PC-9 (cell line): ENCODE data around the gene CKAP4.

ENCODE experiments used
- EZH2 ChIP-seq: fragments of 200-600 bp; sonication (generic); IDR thresholded peaks from 2 replicates; pipeline ENCODE4 v1.8.0; 2017; ENCODE audit warnings: antibody characterized with exemption, low read depth
- TF ChIP-seq, protein P1 (sequence below): fragments of 200-600 bp; sonication (generic); conservative IDR thresholded peaks from 2 replicates; pipeline ENCODE4 v1.6.1; 2017; ENCODE audit warnings: mixed run types, antibody characterized with exemption, mild to moderate bottlenecking, moderate library complexity

DNA sequence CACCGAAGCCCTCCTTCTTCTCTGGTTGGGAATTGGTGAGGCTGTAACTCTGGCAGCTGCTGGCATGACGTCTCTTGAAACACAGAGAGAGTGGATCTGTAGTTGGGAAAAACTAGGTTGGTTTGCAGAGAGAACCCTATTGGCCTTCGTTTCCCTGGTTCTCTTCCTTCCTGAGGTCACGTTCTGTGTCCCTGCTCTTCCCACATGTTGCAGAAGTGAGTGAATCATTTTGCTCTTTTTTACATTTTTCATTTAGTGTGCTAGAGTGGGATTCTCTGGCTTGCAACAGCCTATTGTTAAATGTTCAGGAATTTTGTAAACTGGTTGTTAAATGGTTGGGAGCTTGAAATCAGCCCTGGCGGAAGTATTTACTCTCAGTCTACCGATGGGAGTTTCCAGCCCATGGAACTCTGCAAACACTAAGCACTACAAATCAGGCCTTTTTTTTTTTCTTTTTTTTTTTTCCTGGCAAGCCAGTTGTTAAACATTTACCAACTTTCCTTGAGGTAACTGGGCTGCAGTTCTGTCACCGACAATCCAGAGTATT lies 26.8 kb upstream of the CKAP4 start:
- TF ChIP-seq EZH2 = no peak
- TF ChIP-seq, protein P1, sequence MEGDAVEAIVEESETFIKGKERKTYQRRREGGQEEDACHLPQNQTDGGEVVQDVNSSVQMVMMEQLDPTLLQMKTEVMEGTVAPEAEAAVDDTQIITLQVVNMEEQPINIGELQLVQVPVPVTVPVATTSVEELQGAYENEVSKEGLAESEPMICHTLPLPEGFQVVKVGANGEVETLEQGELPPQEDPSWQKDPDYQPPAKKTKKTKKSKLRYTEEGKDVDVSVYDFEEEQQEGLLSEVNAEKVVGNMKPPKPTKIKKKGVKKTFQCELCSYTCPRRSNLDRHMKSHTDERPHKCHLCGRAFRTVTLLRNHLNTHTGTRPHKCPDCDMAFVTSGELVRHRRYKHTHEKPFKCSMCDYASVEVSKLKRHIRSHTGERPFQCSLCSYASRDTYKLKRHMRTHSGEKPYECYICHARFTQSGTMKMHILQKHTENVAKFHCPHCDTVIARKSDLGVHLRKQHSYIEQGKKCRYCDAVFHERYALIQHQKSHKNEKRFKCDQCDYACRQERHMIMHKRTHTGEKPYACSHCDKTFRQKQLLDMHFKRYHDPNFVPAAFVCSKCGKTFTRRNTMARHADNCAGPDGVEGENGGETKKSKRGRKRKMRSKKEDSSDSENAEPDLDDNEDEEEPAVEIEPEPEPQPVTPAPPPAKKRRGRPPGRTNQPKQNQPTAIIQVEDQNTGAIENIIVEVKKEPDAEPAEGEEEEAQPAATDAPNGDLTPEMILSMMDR = no peak
